Neural cell (in vitro differentiated cells): Measurements from ENCODE around the gene ACAP3.

Experiments
- CTCF ChIP-seq: fragments of 450-650 bp; IDR thresholded peaks from 2 replicates; pipeline ENCODE4 v1.5.1; 2014; ENCODE audit warnings: antibody characterized with exemption, mild to moderate bottlenecking, moderate library complexity; ENCODE audit not compliant: poor library complexity, severe bottlenecking
- POLR2AphosphoS5 ChIP-seq: IDR thresholded peaks from 2 replicates; pipeline ENCODE4 v1.6.1; 2012
- REST ChIP-seq: IDR thresholded peaks from 2 replicates; pipeline ENCODE4 v1.6.1; 2012; ENCODE audit warnings: borderline replicate concordance
- SMC3 ChIP-seq: fragments of 450-650 bp; conservative IDR thresholded peaks from 2 replicates; pipeline ENCODE4 v1.6.1; 2014; ENCODE audit warnings: antibody characterized with exemption, mild to moderate bottlenecking, moderate library complexity; ENCODE audit not compliant: poor library complexity
- TAF1 ChIP-seq: IDR thresholded peaks from 2 replicates; pipeline ENCODE4 v1.6.1; 2012; ENCODE audit warnings: low read depth

DNA sequence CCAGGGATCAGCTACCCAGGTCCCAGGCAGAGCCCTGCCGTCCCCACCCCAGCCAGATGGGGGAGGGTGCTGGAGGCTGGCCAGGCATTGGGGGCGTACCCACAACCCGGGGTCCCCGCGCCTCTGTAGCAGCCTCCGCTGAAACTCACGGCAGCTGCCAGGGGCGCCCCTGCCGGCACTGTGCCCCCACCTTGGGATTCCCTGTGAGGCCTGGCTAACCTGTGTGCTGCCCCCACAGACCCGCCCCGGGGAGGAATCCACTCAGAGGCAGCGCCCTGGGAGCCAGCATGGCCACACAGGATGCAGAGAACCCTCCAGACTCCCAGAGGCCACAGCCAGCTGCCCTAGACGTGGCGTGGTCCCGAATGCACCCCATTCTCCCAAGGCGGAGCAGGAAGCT, 37.7 kb upstream of the ACAP3 start:
- TF ChIP-seq POLR2AphosphoS5 (no peak), CTCF (no peak), SMC3 (no peak), REST (no peak), TAF1 (no peak)
